ENCODE measurements around the gene IL36RN. TPM values are rescaled to one million over a fixed set of nuclear protein-coding genes. Genes with fewer than 3 reads are reported as not detected.

IL36RN gene
- total and polyA plus RNA-seq, 2 of the 13 experiments (the other 11 are each of a cell fraction or from before 2014, with no cell fraction given) = not detected

- TF ChIP-seq ZMAT5 (CRISPR knock-in tag; IDR thresholded peaks at IDR 0.05; ENCODE audit: borderline replicate concordance, low read depth) (no peak), ZNF652 (CRISPR knock-in tag; IDR thresholded peaks at IDR 0.05; ENCODE audit: borderline replicate concordance, low read depth) (peak; percentile 27; the same call in 1 of the 2 replicates), SAP130 (CRISPR knock-in tag; IDR thresholded peaks at IDR 0.05; ENCODE audit: low read depth) (peak; percentile 77), MED8 (CRISPR knock-in tag; IDR thresholded peaks at IDR 0.05; ENCODE audit: insufficient replicate concordance) (peak; percentile 38), RAD51 (IDR thresholded peaks at IDR 0.05; ENCODE audit: borderline replicate concordance) (no peak), ARNT (IDR thresholded peaks at IDR 0.05) (no peak), KDM3A (CRISPR knock-in tag; IDR thresholded peaks at IDR 0.05; ENCODE audit: low read depth) (peak; percentile 50; the same call in 1 of the 2 replicates), MIXL1 (CRISPR knock-in tag; IDR thresholded peaks at IDR 0.05) (peak; percentile 88), ZNF740 (CRISPR knock-in tag; IDR thresholded peaks at IDR 0.05) (no peak), NR3C1 (CRISPR knock-in tag; IDR thresholded peaks at IDR 0.05) (no peak), ZNF121 (CRISPR knock-in tag; IDR thresholded peaks at IDR 0.05) (peak; percentile 56; the same call in 1 of the 2 replicates), ZFP82 (CRISPR knock-in tag; IDR thresholded peaks at IDR 0.05; ENCODE audit: borderline replicate concordance) (no peak), ZNF10 (CRISPR knock-in tag; IDR thresholded peaks at IDR 0.05; ENCODE audit: borderline replicate concordance, low read depth) (no peak), MAX (IDR thresholded peaks at IDR 0.05) (peak; percentile 44; the same call in 1 of the 2 replicates), ZNF557 (CRISPR knock-in tag; IDR thresholded peaks at IDR 0.05) (0 out of 2 replicates have a peak, but pooled peaks have one; percentile 64), ZSCAN25 (CRISPR knock-in tag; IDR thresholded peaks at IDR 0.05) (peak; percentile 45; the same call in 1 of the 2 replicates), ZNF430 (CRISPR knock-in tag; IDR thresholded peaks at IDR 0.05) (peak; percentile 81), ATF7-NPFF (CRISPR knock-in tag; IDR thresholded peaks at IDR 0.05; ENCODE audit: low read depth) (no peak), ZNF562 (CRISPR knock-in tag; IDR thresholded peaks at IDR 0.05; ENCODE audit: borderline replicate concordance) (no peak), KIAA2018 (CRISPR knock-in tag; IDR thresholded peaks at IDR 0.05; ENCODE audit: borderline replicate concordance) (no peak), PITX1 (CRISPR knock-in tag; IDR thresholded peaks at IDR 0.05) (0 out of 2 replicates have a peak, but pooled peaks have one; percentile 64)
Measured at GRCh38 chr2:113088213-113088992, 29.4 kb downstream of the IL36RN start (continued).

Data from HepG2 (cell line).